GM12891 (cell line): ENCODE measurements around the gene UBE2J2.

Source experiments
- POLR2AphosphoS5 ChIP-seq: IDR thresholded peaks from 2 replicates; pipeline ENCODE4 v1.6.1; 2011; ENCODE audit warnings: low read depth, low read length, control low read depth
- TAF1 ChIP-seq: IDR thresholded peaks from 2 replicates; pipeline ENCODE4 v1.6.1; 2011; ENCODE audit warnings: low read depth, low read length, control low read depth

- TF ChIP-seq TAF1 (no peak), POLR2AphosphoS5 (no peak)
Observed at GRCh38 chr1:1236945-1237873, 36.4 kb downstream of the UBE2J2 start.
